ENCODE measurements around the gene SYNE1. TPM values are rescaled to one million over a fixed set of nuclear protein-coding genes. Genes with fewer than 3 reads are reported as not detected.

The SYNE1 gene
- total RNA-seq, 1 donor from 2014 or later = 24.9 TPM

GRCh38 chr6:152380993-152381898, 255.9 kb downstream of the SYNE1 start:
- Mint-ChIP-seq H3K4me3 (peak overlapping the region; percentile 83), H3K4me1 (peaks cover 35% of the 10 kb centered on the region), H3K9me3 (no peaks in the 10 kb centered on the region), H3K27ac (ENCODE audit: unreplicated experiment) (peak overlapping the region; percentile 99), H3K36me3 (ENCODE audit: low read depth) (no peaks in the 10 kb centered on the region), H3K27me3 (ENCODE audit: low read depth) (no peaks in the 10 kb centered on the region)
- peak; percentile 20 for DNase-seq (ENCODE audit: low read depth, low spot score)
- no peak for TF ChIP-seq CTCF (conservative IDR thresholded peaks at IDR 0.05)

- H3K27ac Mint-ChIP-seq (ENCODE audit: unreplicated experiment) = peak overlapping the region; percentile 39
Observed at GRCh38 chr6:152380351-152380767, 256.8 kb downstream of the SYNE1 start.

GRCh38 chr6:152379423-152379822, 257.7 kb downstream of the SYNE1 start:
- DNase-seq (ENCODE audit: low read depth, low spot score) = no peak
- H3K4me1 Mint-ChIP-seq = peaks cover 35% of the 10 kb centered on the region
- peaks cover 2% of the 10 kb centered on the region for H3K9me3 Mint-ChIP-seq
- H3K4me3 Mint-ChIP-seq = peak overlapping the region; percentile 83
- no peak for TF ChIP-seq CTCF (conservative IDR thresholded peaks at IDR 0.05)
- no peak overlapping the region for H3K27ac Mint-ChIP-seq (ENCODE audit: unreplicated experiment)
- H3K36me3 Mint-ChIP-seq (ENCODE audit: low read depth) = no peaks in the 10 kb centered on the region
- H3K27me3 Mint-ChIP-seq (ENCODE audit: low read depth) = no peaks in the 10 kb centered on the region

More at GRCh38 chr6:152380351-152380767, 256.8 kb downstream of the SYNE1 start:
- Mint-ChIP-seq H3K36me3 (ENCODE audit: low read depth) (no peaks in the 10 kb centered on the region), H3K27me3 (ENCODE audit: low read depth) (no peaks in the 10 kb centered on the region), H3K4me3 (peak overlapping the region; percentile 83), H3K9me3 (peaks cover 2% of the 10 kb centered on the region), H3K4me1 (peaks cover 35% of the 10 kb centered on the region)
- no peak for TF ChIP-seq CTCF (conservative IDR thresholded peaks at IDR 0.05)
- no peak for DNase-seq (ENCODE audit: low read depth, low spot score)

GRCh38 chr6:152378169-152378568, 259.0 kb downstream of the SYNE1 start:
- no peak for DNase-seq (ENCODE audit: low read depth, low spot score)
- TF ChIP-seq CTCF (conservative IDR thresholded peaks at IDR 0.05) = no peak
- peaks cover 2% of the 10 kb centered on the region for H3K9me3 Mint-ChIP-seq
- H3K27ac Mint-ChIP-seq (ENCODE audit: unreplicated experiment) = no peak overlapping the region
- no peaks in the 10 kb centered on the region for H3K36me3 Mint-ChIP-seq (ENCODE audit: low read depth)
- H3K27me3 Mint-ChIP-seq (ENCODE audit: low read depth) = no peaks in the 10 kb centered on the region
- H3K4me1 Mint-ChIP-seq = peaks cover 35% of the 10 kb centered on the region
- peak overlapping the region; percentile 18 for H3K4me3 Mint-ChIP-seq

- peaks cover 6% of the 10 kb centered on the region for H3K9me3 Mint-ChIP-seq
- H3K27me3 Mint-ChIP-seq (ENCODE audit: low read depth) = no peaks in the 10 kb centered on the region
- peaks cover 26% of the 10 kb centered on the region for H3K4me1 Mint-ChIP-seq
- no peak overlapping the region for H3K27ac Mint-ChIP-seq (ENCODE audit: unreplicated experiment)
- no peak for TF ChIP-seq CTCF (conservative IDR thresholded peaks at IDR 0.05)
- H3K36me3 Mint-ChIP-seq (ENCODE audit: low read depth) = no peaks in the 10 kb centered on the region
- no peak for DNase-seq (ENCODE audit: low read depth, low spot score)
- no peak overlapping the region for H3K4me3 Mint-ChIP-seq
Observed at GRCh38 chr6:152375197-152375596, 262.0 kb downstream of the SYNE1 start.

Data from neural crest cell (in vitro differentiated cells).